ENCODE results near the gene SLC44A3. TPM values are rescaled to one million over a fixed set of nuclear protein-coding genes. Genes with fewer than 3 reads are reported as not detected.

Gene SLC44A3
- total RNA-seq, 2 experiments from 2014 or later: 0.27 to 0.36 TPM

- CTCF ChIA-PET: no interaction called here
- intact Hi-C loops (cut with DNase I, micrococcal nuclease): no loop called here
- H3K27me3 Mint-ChIP-seq: no peaks in the 10 kb centered on the region
- H3K36me3 Mint-ChIP-seq (ENCODE audit: low read depth): no peaks in the 10 kb centered on the region
- H3K9me3 Mint-ChIP-seq: no peaks in the 10 kb centered on the region
- H3K4me1 Mint-ChIP-seq (ENCODE audit: low read depth): peaks cover 19% of the 10 kb centered on the region
- Histone ChIP-seq H3K9me3 (ENCODE audit: control insufficient read depth in 1 of 2, insufficient read depth in 1 of 2, low read length in 2 of 2) (peaks cover 0 to 3% of the 10 kb centered on the region in 2 experiments), H3K4me3 (ENCODE audit: low read length) (no peak overlapping the region), H3K27ac (ENCODE audit: low read depth in 1 of 2, low read length in 2 of 2) (no peak overlapping the region), H3K27me3 (ENCODE audit: control insufficient read depth in 1 of 2, insufficient read depth in 2 of 2, low read length in 2 of 2) (no peaks in the 10 kb centered on the region), H3K4me1 (ENCODE audit: insufficient read depth, low read length) (peaks cover 6% of the 10 kb centered on the region), H3K36me3 (ENCODE audit: insufficient read depth, low read length) (no peaks in the 10 kb centered on the region)
- H3K4me3 Mint-ChIP-seq: no peak overlapping the region
- H3K27ac Mint-ChIP-seq: no peak overlapping the region
- DNase-seq (no peak), ATAC-seq (ENCODE audit: poor library complexity) (no peak)
- TF ChIP-seq CTCF (IDR thresholded peaks at IDR 0.05): no peak
- POLR2A ChIA-PET: no interaction called here
These were observed 22.1 kb upstream of the SLC44A3 start for GRCh38 chr1:94798054-94798453.

GRCh38 chr1:94798462-94798861 is 21.7 kb upstream of the SLC44A3 start:
- Mint-ChIP-seq H3K4me1 (ENCODE audit: low read depth) (peaks cover 19% of the 10 kb centered on the region), H3K27ac (no peak overlapping the region), H3K27me3 (no peaks in the 10 kb centered on the region), H3K9me3 (no peaks in the 10 kb centered on the region), H3K36me3 (ENCODE audit: low read depth) (no peaks in the 10 kb centered on the region), H3K4me3 (no peak overlapping the region)
- Histone ChIP-seq H3K9me3 (ENCODE audit: control insufficient read depth in 1 of 2, insufficient read depth in 1 of 2, low read length in 2 of 2) (peaks cover 0 to 3% of the 10 kb centered on the region in 2 experiments), H3K27ac (ENCODE audit: low read depth in 1 of 2, low read length in 2 of 2) (no peak overlapping the region), H3K36me3 (ENCODE audit: insufficient read depth, low read length) (no peaks in the 10 kb centered on the region), H3K4me1 (ENCODE audit: insufficient read depth, low read length) (peaks cover 6% of the 10 kb centered on the region), H3K27me3 (ENCODE audit: control insufficient read depth in 1 of 2, insufficient read depth in 2 of 2, low read length in 2 of 2) (no peaks in the 10 kb centered on the region), H3K4me3 (ENCODE audit: low read length) (no peak overlapping the region)
- intact Hi-C loops (cut with DNase I, micrococcal nuclease): no loop called here
- DNase-seq (no peak), ATAC-seq (ENCODE audit: poor library complexity) (no peak)
- ChIA-PET CTCF (no interaction called here), POLR2A (no interaction called here)
- TF ChIP-seq CTCF (IDR thresholded peaks at IDR 0.05): no peak

- Histone ChIP-seq H3K27ac (ENCODE audit: low read depth in 1 of 2, low read length in 2 of 2) (no peak overlapping the region), H3K27me3 (ENCODE audit: control insufficient read depth in 1 of 2, insufficient read depth in 2 of 2, low read length in 2 of 2) (no peaks in the 10 kb centered on the region), H3K4me1 (ENCODE audit: insufficient read depth, low read length) (peaks cover 6% of the 10 kb centered on the region), H3K4me3 (ENCODE audit: low read length) (no peak overlapping the region), H3K9me3 (ENCODE audit: control insufficient read depth in 1 of 2, insufficient read depth in 1 of 2, low read length in 2 of 2) (peaks cover 0 to 3% of the 10 kb centered on the region in 2 experiments), H3K36me3 (ENCODE audit: insufficient read depth, low read length) (no peaks in the 10 kb centered on the region)
- Mint-ChIP-seq H3K27me3 (no peaks in the 10 kb centered on the region), H3K4me1 (ENCODE audit: low read depth) (peaks cover 19% of the 10 kb centered on the region), H3K9me3 (no peaks in the 10 kb centered on the region), H3K27ac (no peak overlapping the region), H3K4me3 (no peak overlapping the region), H3K36me3 (ENCODE audit: low read depth) (no peaks in the 10 kb centered on the region)
- POLR2A ChIA-PET: no interaction called here
- ATAC-seq (ENCODE audit: poor library complexity): no peak
- CTCF ChIA-PET: no interaction called here
- TF ChIP-seq CTCF (IDR thresholded peaks at IDR 0.05): no peak
- intact Hi-C loops (cut with DNase I, micrococcal nuclease): no loop called here
- no peak for DNase-seq
These were observed 21.0 kb upstream of the SLC44A3 start for GRCh38 chr1:94799206-94799605.
